Endothelial cell of umbilical vein (primary cell): ENCODE data around the gene SAMD4A. TPM values are rescaled to one million over a fixed set of nuclear protein-coding genes. Genes with fewer than 3 reads are reported as not detected.

Experiments used
- BruUV-seq: library from RNA; stranded (reverse); fragments of 400-500 nt; replicated peaks from 2 replicates; lab custom pipeline; 2021; lab: Mats Ljungman, UMichigan
- CTCF ChIA-PET: fragments of 300-600, 350-600 bp; sonication (Branson Sonifier 250); formaldehyde crosslinking; loops from one replicate; lab custom pipeline; 2021; ENCODE audit warnings: antibody characterized with exemption, inconsistent platforms; lab: Charles Lee
- POLR2A ChIA-PET: fragments of 300-600, 350-600 bp; sonication (Branson Sonifier 250); formaldehyde crosslinking; loops from one replicate; lab custom pipeline; 2021; ENCODE audit warnings: antibody characterized with exemption, inconsistent platforms; lab: Charles Lee
- DNase-seq: peaks from one replicate; pipeline ENCODE4 v3.0.0-alpha.2; 2011; ENCODE audit warnings: low read depth, low spot score
- FAIRE-seq: peaks from 2 replicates; lab custom pipeline; 2011; peaks lifted over from hg19 to GRCh38; lab: Jason Lieb, UNC
- H2AFZ ChIP-seq: 2 replicates; pipeline ENCODE4 v1.6.0; 2012; ENCODE audit warnings: low read depth, low read length, control low read depth, inconsistent platforms
- H3K27ac ChIP-seq: 2 replicates; pipeline ENCODE4 v1.5.1; 2011; ENCODE audit warnings: low read depth, mild to moderate bottlenecking, control low read depth, low read length, moderate library complexity; ENCODE audit not compliant: insufficient read depth
- H3K27me3 ChIP-seq, 2 experiments: 2 replicates each; pipeline versions ENCODE4 v1.6.0 to v1.6.1; 2011; ENCODE audit warnings: low read length in 2 of 2, mixed read lengths in 1 of 2; ENCODE audit not compliant: control insufficient read depth in 2 of 2, insufficient read depth in 2 of 2
- H3K36me3 ChIP-seq, 2 experiments: 2 replicates in 1 of 2; 3 replicates in 1 of 2; pipeline ENCODE4 v1.5.1; 2011; ENCODE audit warnings: low read length in 2 of 2, mild to moderate bottlenecking in 1 of 2, moderate library complexity in 1 of 2; ENCODE audit not compliant: control insufficient read depth in 2 of 2, insufficient read depth in 2 of 2; ENCODE audit errors: extremely low read depth in 1 of 2
- H3K4me1 ChIP-seq: 3 replicates; pipeline ENCODE4 v1.5.1; 2011; ENCODE audit warnings: mild to moderate bottlenecking, low read length; ENCODE audit not compliant: control insufficient read depth, insufficient read depth; ENCODE audit errors: extremely low read depth
- H3K4me2 ChIP-seq: 2 replicates; pipeline ENCODE4 v1.6.1; 2011; ENCODE audit warnings: low read length, control low read depth, mixed read lengths; ENCODE audit not compliant: insufficient read depth
- H3K4me3 ChIP-seq, 3 experiments: fragments of 200-600 bp in 1 of 3; sonication (generic), shearing (Covaris generic) in 1 of 3; replicated peaks in 1 of 3; 2 replicates each; pipeline ENCODE4 v1.5.1; 2011 to 2016; ENCODE audit warnings: control low read depth in 3 of 3, low read length in 3 of 3, mild to moderate bottlenecking in 2 of 3, inconsistent platforms in 1 of 3, low read depth in 1 of 3, moderate library complexity in 1 of 3; ENCODE audit not compliant: insufficient read depth in 1 of 3
- H3K79me2 ChIP-seq: 2 replicates; pipeline ENCODE4 v1.6.0; 2012; ENCODE audit warnings: low read length, inconsistent platforms; ENCODE audit not compliant: control insufficient read depth, insufficient read depth
- H3K9ac ChIP-seq: replicated peaks from 2 replicates; pipeline ENCODE3; 2011; ENCODE audit warnings: low read length, control low read depth; ENCODE audit not compliant: insufficient read depth; ENCODE audit errors: extremely low read depth
- H3K9me1 ChIP-seq: replicated peaks from 3 replicates; pipeline ENCODE4 v1.6.0; 2011; ENCODE audit warnings: mild to moderate bottlenecking, low read length; ENCODE audit not compliant: control insufficient read depth, insufficient read depth; ENCODE audit errors: extremely low read depth
- H3K9me3 ChIP-seq: replicated peaks from 2 replicates; pipeline ENCODE4 v1.5.1; 2012; ENCODE audit warnings: low read length, inconsistent platforms; ENCODE audit not compliant: control insufficient read depth, insufficient read depth
- H4K20me1 ChIP-seq: replicated peaks from 2 replicates; pipeline ENCODE3; 2011; ENCODE audit warnings: mild to moderate bottlenecking, low read length; ENCODE audit not compliant: control insufficient read depth, insufficient read depth; ENCODE audit errors: extremely low read depth
- CTCF ChIP-seq, 2 donors: IDR thresholded peaks; 1 replicate in 1 of 2; 2 replicates in 1 of 2; pipeline ENCODE4 v1.5.1; 2011; ENCODE audit warnings: low read length in 2 of 2, mild to moderate bottlenecking in 2 of 2, moderate library complexity in 2 of 2, control low read depth in 1 of 2, inconsistent platforms in 1 of 2, low read depth in 1 of 2; ENCODE audit not compliant: insufficient read depth in 1 of 2; ENCODE audit errors: extremely low read depth in 1 of 2
- EZH2 ChIP-seq: IDR thresholded peaks from 2 replicates; pipeline ENCODE4 v1.6.1; 2012; ENCODE audit warnings: borderline replicate concordance, low read depth, mild to moderate bottlenecking, moderate library complexity, low read length, inconsistent platforms; ENCODE audit not compliant: severe bottlenecking
- FOS ChIP-seq: IDR thresholded peaks from 2 replicates; pipeline ENCODE4 v1.6.1; 2011; ENCODE audit warnings: mild to moderate bottlenecking, low read length, moderate library complexity, borderline replicate concordance; ENCODE audit not compliant: insufficient read depth
- GATA2 ChIP-seq: IDR thresholded peaks from 2 replicates; pipeline ENCODE4 v1.7.0; 2011; ENCODE audit warnings: low read depth, mild to moderate bottlenecking, moderate library complexity, mixed read lengths, low read length; ENCODE audit not compliant: insufficient read length, insufficient read depth
- JUN ChIP-seq: IDR thresholded peaks from 2 replicates; pipeline ENCODE4 v1.6.1; 2011; ENCODE audit warnings: borderline replicate concordance, low read depth; ENCODE audit not compliant: insufficient read length, insufficient read depth
- MAX ChIP-seq: IDR thresholded peaks from 2 replicates; pipeline ENCODE4 v1.6.1; 2011; ENCODE audit not compliant: insufficient read depth, insufficient read length
- MYC ChIP-seq: IDR thresholded peaks from one replicate; pipeline ENCODE4 v1.6.1; 2011; ENCODE audit warnings: mild to moderate bottlenecking, low read depth, low read length
- POLR2A ChIP-seq: IDR thresholded peaks from 2 replicates; pipeline ENCODE4 v1.6.1; 2012; ENCODE audit warnings: low read depth, mild to moderate bottlenecking, control low read depth, low read length
- POLR2AphosphoS5 ChIP-seq: IDR thresholded peaks from 2 replicates; pipeline ENCODE4 v1.6.1; 2012; ENCODE audit warnings: low read depth, mild to moderate bottlenecking, control low read depth, low read length, moderate library complexity; ENCODE audit not compliant: insufficient read depth
- dilution Hi-C: fragments of 300-500 bp; cut with MboI; formaldehyde crosslinking; loops from one replicate; pipeline ENCODE4 v1.15.0; 2019; ENCODE audit warnings: low sequenced_read_pairs; ENCODE audit not compliant: extremely low pct_ligation_motif_present
- intact Hi-C: fragments of 100-400 bp; cut with micrococcal nuclease; formaldehyde crosslinking; loops from one replicate; pipeline ENCODE4 v1.10.0; 2022
- polyA plus RNA-seq, 4 experiments: library from polyadenylated mRNA; depleted of rRNA in 3 of 4; stranded (reverse) in 3 of 4; unstranded in 1 of 4; fragments of >200 nt; gene quantifications; 2 replicates each; pipeline versions ENCODE4 v1.2.1 to v1.2.3, GENCODE V29; 2011 to 2012; ENCODE audit warnings: missing spikeins in 1 of 4
- total RNA-seq: library from RNA; stranded (reverse); gene quantifications from 2 replicates; pipeline ENCODE4 v1.2.3, GENCODE V29; 2021

The SAMD4A gene
- total and polyA plus RNA-seq, 2 donors (not counting 3 experiments of a cell fraction or from before 2014, with no cell fraction given) = 37.7 to 95.3 TPM

DNA sequence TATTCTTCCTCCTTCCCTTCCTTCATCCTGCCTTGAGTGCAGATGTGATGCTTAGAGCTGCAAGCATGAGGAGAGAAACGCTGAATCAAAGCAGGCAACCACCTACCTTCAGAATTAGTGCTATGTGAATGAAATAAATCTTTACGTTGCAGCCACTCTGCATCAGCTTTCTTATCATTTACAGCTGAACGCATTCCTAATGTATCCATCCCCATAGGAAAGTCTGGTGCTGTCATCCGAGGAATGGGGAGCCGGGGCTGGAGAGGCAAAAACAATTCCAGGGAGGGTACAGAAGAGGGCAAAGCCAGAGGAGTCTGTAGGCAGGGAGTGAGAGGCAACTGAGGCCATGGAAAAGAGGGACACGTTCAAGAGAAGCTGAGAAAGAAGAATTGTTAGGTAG is 245.7 kb downstream of the SAMD4A start:
- POLR2A ChIA-PET = no interaction called here

More for the DNA sequence above, 245.7 kb downstream of the SAMD4A start:
- intact Hi-C loops = no loop called here
- no peak overlapping the region for H3K27ac ChIP-seq
- no peaks in the 10 kb centered on the region for H3K79me2 ChIP-seq
- FAIRE-seq (no peak), DNase-seq (no peak)
- BruUV-seq = no TSS peak
- no peaks in the 10 kb centered on the region for H3K9me1 ChIP-seq
- H3K4me2 ChIP-seq = no peak overlapping the region
- H4K20me1 ChIP-seq = no peaks in the 10 kb centered on the region
- H3K9ac ChIP-seq = no peak overlapping the region
- CTCF ChIA-PET = interaction anchor here (0.7 to 2.1 kb wide), 6 partner anchors 19 to 465 kb away, joined by 3 to 7 read pairs (median 4); partner anchors contain the start of gene GCH1
- no peaks in the 10 kb centered on the region for H3K9me3 ChIP-seq
- H3K36me3 ChIP-seq = no peaks in the 10 kb centered on the region
- H3K4me1 ChIP-seq = no peaks in the 10 kb centered on the region
- dilution Hi-C loops = no loop called here
- H2AFZ ChIP-seq = no peak overlapping the region
- TF ChIP-seq FOS = no peak
- TF ChIP-seq POLR2A = no peak
- no peak for TF ChIP-seq POLR2AphosphoS5
- TF ChIP-seq EZH2 = no peak
- TF ChIP-seq MAX = no peak
- TF ChIP-seq JUN = no peak
- TF ChIP-seq MYC = no peak
- TF ChIP-seq CTCF (IDR thresholded peaks at IDR 0.05; ENCODE audit: extremely low read depth in 1 of 2, insufficient read depth in 1 of 2, low read depth in 1 of 2, low read length in 2 of 2) = no peak
- no peak for TF ChIP-seq GATA2
- H3K4me3 ChIP-seq = no peak overlapping the region
- H3K27me3 ChIP-seq = peaks cover 9 to 19% of the 10 kb centered on the region in 2 experiments
